Osteocyte (in vitro differentiated cells): ENCODE data around the gene DLG2. TPM values are rescaled to one million over a fixed set of nuclear protein-coding genes. Genes with fewer than 3 reads are reported as not detected.

Experiments
- DNase-seq: peaks from one replicate; pipeline ENCODE4 v3.0.0; 2021; ENCODE audit warnings: mixed read lengths; ENCODE audit not compliant: unreplicated experiment; ENCODE audit errors: extremely low spot score
- H3K27ac Mint-ChIP-seq: one replicate; pipeline ENCODE4 v1.8.0; 2021; ENCODE audit warnings: mild to moderate bottlenecking, mixed read lengths; ENCODE audit not compliant: unreplicated experiment
- H3K27me3 Mint-ChIP-seq: one replicate; pipeline ENCODE4 v1.8.0; 2021; ENCODE audit warnings: mixed read lengths; ENCODE audit not compliant: unreplicated experiment
- H3K36me3 Mint-ChIP-seq: one replicate; pipeline ENCODE4 v1.8.0; 2021; ENCODE audit warnings: mixed read lengths; ENCODE audit not compliant: unreplicated experiment
- H3K4me1 Mint-ChIP-seq: one replicate; pipeline ENCODE4 v1.8.0; 2021; ENCODE audit warnings: mixed read lengths; ENCODE audit not compliant: unreplicated experiment
- H3K4me3 Mint-ChIP-seq: one replicate; pipeline ENCODE4 v1.8.0; 2021; ENCODE audit warnings: mild to moderate bottlenecking, moderate library complexity, mixed read lengths; ENCODE audit not compliant: unreplicated experiment
- H3K9me3 Mint-ChIP-seq: one replicate; pipeline ENCODE4 v1.8.0; 2021; ENCODE audit warnings: mixed read lengths; ENCODE audit not compliant: unreplicated experiment
- total RNA-seq: library from RNA; stranded (reverse); gene quantifications from 2 replicates; pipeline ENCODE4 v1.2.1, GENCODE V29; 2021
- TF ChIP-seq, protein P1 (sequence below): fragments of 200-600 bp; sonication (generic); IDR thresholded peaks from 2 replicates; pipeline ENCODE4 v1.5.0; 2021; ENCODE audit warnings: antibody characterized with exemption, mild to moderate bottlenecking, moderate library complexity

Gene DLG2
- total RNA-seq, 1 donor from 2014 or later, result 2.1 TPM

DNA sequence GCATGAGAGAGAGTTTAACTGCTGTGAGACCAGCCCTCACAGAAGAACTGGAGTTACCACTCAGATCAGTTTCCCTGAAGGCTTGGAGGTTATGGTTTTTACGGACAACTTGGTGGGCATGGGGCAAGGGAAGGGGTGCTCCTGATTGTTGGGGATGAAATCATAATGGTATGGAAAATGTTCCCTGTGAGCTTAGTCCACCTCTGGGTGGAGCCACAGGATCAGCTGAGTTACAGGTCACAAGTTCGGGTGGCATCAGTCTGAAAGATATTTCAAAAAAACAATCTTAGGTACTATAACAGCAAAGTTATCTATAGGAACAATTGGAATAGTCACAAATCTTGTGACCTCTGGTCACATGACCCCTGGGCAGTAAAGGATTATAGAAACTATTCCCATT is 162.9 kb downstream of the DLG2 start:
- peaks cover 6% of the 10 kb centered on the region for H3K9me3 Mint-ChIP-seq
- DNase-seq, result no peak
- no peak overlapping the region for H3K4me3 Mint-ChIP-seq
- TF ChIP-seq, protein P1, sequence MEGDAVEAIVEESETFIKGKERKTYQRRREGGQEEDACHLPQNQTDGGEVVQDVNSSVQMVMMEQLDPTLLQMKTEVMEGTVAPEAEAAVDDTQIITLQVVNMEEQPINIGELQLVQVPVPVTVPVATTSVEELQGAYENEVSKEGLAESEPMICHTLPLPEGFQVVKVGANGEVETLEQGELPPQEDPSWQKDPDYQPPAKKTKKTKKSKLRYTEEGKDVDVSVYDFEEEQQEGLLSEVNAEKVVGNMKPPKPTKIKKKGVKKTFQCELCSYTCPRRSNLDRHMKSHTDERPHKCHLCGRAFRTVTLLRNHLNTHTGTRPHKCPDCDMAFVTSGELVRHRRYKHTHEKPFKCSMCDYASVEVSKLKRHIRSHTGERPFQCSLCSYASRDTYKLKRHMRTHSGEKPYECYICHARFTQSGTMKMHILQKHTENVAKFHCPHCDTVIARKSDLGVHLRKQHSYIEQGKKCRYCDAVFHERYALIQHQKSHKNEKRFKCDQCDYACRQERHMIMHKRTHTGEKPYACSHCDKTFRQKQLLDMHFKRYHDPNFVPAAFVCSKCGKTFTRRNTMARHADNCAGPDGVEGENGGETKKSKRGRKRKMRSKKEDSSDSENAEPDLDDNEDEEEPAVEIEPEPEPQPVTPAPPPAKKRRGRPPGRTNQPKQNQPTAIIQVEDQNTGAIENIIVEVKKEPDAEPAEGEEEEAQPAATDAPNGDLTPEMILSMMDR, result no peak
- no peaks in the 10 kb centered on the region for H3K4me1 Mint-ChIP-seq
- H3K36me3 Mint-ChIP-seq, result no peaks in the 10 kb centered on the region
- H3K27me3 Mint-ChIP-seq, result no peaks in the 10 kb centered on the region
- H3K27ac Mint-ChIP-seq, result no peak overlapping the region

GRCh38 chr11:85459304-85459703 is 167.8 kb downstream of the DLG2 start:
- Mint-ChIP-seq H3K27ac (no peak overlapping the region), H3K9me3 (peaks cover 41% of the 10 kb centered on the region), H3K4me3 (no peak overlapping the region), H3K27me3 (no peaks in the 10 kb centered on the region), H3K36me3 (no peaks in the 10 kb centered on the region), H3K4me1 (no peaks in the 10 kb centered on the region)
- TF ChIP-seq, protein P1, result no peak
- DNase-seq, result no peak

DNA sequence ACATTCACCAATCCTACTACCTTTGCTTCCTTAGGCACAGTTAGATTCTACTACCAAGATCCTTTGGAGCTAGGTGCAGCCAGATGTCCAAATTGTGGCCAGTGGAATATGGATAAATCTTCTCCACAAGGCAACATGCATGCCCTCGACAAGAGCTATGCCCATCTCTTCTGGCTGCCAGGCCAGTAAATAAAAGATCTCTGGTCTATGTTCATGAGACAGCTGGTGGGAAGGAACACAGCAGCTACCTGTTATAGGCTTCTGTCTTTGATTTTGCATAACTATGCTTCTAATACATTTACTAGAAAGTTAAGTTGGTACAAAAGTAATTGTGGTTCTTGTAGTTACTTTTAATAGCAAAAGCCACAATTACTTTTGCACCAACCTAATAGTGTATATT is 182.7 kb downstream of the DLG2 start:
- H3K9me3 Mint-ChIP-seq, result no peaks in the 10 kb centered on the region
- DNase-seq, result no peak
- peaks cover 5% of the 10 kb centered on the region for H3K27me3 Mint-ChIP-seq
- no peaks in the 10 kb centered on the region for H3K4me1 Mint-ChIP-seq
- TF ChIP-seq, protein P1, result no peak
- no peak overlapping the region for H3K4me3 Mint-ChIP-seq
- H3K36me3 Mint-ChIP-seq, result no peaks in the 10 kb centered on the region
- no peak overlapping the region for H3K27ac Mint-ChIP-seq

DNA sequence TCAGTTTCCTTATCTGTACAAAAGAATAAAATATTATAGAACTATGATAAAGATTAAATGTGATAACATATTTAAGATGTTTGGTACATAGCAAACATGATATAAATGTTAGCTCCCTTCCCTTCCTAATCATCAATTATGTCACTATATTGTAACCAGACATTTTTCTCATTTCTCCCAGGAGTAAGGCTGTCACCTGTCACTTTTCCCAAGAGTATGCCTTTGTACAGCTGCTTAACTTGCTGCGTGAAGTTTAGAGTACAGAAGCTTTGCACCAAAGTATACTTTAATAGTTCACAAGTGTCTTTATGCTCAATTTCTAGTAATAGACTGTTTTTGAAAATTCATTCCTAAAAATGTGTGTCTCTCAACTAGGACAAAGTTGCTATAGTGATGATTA is 186.9 kb downstream of the DLG2 start:
- no peaks in the 10 kb centered on the region for H3K4me1 Mint-ChIP-seq
- H3K4me3 Mint-ChIP-seq, result no peak overlapping the region
- H3K27me3 Mint-ChIP-seq, result peaks cover 5% of the 10 kb centered on the region
- no peaks in the 10 kb centered on the region for H3K36me3 Mint-ChIP-seq
- no peak overlapping the region for H3K27ac Mint-ChIP-seq
- DNase-seq, result no peak
- H3K9me3 Mint-ChIP-seq, result peaks cover 17% of the 10 kb centered on the region
- TF ChIP-seq, protein P1, result no peak

GRCh38 chr11:85438328-85438727 is 188.8 kb downstream of the DLG2 start:
- TF ChIP-seq, protein P1, result no peak
- Mint-ChIP-seq H3K9me3 (peaks cover 28% of the 10 kb centered on the region), H3K36me3 (no peaks in the 10 kb centered on the region), H3K4me3 (no peak overlapping the region), H3K27ac (no peak overlapping the region), H3K4me1 (no peaks in the 10 kb centered on the region), H3K27me3 (peaks cover 3% of the 10 kb centered on the region)
- no peak for DNase-seq
